ENCODE measurements around the gene CCDC182.
A peak's percentile ranks its signal among the peaks of the same experiment; 100 is the strongest.

The CCDC182 gene

GRCh38 chr17:57756951-57757350 is 11.9 kb upstream of the CCDC182 start:
- DNase-seq (ENCODE audit: low spot score) = no peak

GRCh38 chr17:57755480-57756070 is 10.5 kb upstream of the CCDC182 start:
- DNase-seq (ENCODE audit: low spot score) = no peak

GRCh38 chr17:57752031-57752905 is 7.2 kb upstream of the CCDC182 start:
- DNase-seq (ENCODE audit: low spot score) = no peak

- no peak for DNase-seq (ENCODE audit: low spot score)
These were observed 6.4 kb upstream of the CCDC182 start for GRCh38 chr17:57751348-57751971.

GRCh38 chr17:57750895-57751294 is 5.8 kb upstream of the CCDC182 start:
- no peak for DNase-seq (ENCODE audit: low spot score)

- peak; percentile 11 for DNase-seq (ENCODE audit: low spot score)
These were observed 5.2 kb upstream of the CCDC182 start for GRCh38 chr17:57750109-57750871.

GRCh38 chr17:57749701-57750100 is 4.6 kb upstream of the CCDC182 start:
- no peak for DNase-seq (ENCODE audit: low spot score)

GRCh38 chr17:57747221-57748017 is 2.3 kb upstream of the CCDC182 start:
- DNase-seq (ENCODE audit: low spot score) = peak; percentile 85

GRCh38 chr17:57746221-57746620 is 1.1 kb upstream of the CCDC182 start:
- DNase-seq (ENCODE audit: low spot score) = no peak

GRCh38 chr17:57744195-57745170 is 616 bp downstream of the CCDC182 start:
- DNase-seq (ENCODE audit: low spot score) = no peak

- no peak for DNase-seq (ENCODE audit: low spot score)
These were observed 4.9 kb downstream of the CCDC182 start for GRCh38 chr17:57740235-57740528.

GRCh38 chr17:57739402-57740234 is 5.5 kb downstream of the CCDC182 start:
- DNase-seq (ENCODE audit: low spot score) = peak; percentile 46

- DNase-seq (ENCODE audit: low spot score) = no peak
These were observed 7.6 kb downstream of the CCDC182 start for GRCh38 chr17:57737450-57737849.

GRCh38 chr17:57735707-57736106 is 9.4 kb downstream of the CCDC182 start:
- no peak for DNase-seq (ENCODE audit: low spot score)

- no peak for DNase-seq (ENCODE audit: low spot score)
These were observed 9.9 kb downstream of the CCDC182 start for GRCh38 chr17:57735230-57735629.

- DNase-seq (ENCODE audit: low spot score) = no peak
These were observed 12.0 kb downstream of the CCDC182 start for GRCh38 chr17:57733085-57733484.

GRCh38 chr17:57732062-57732461 is 13.0 kb downstream of the CCDC182 start:
- peak; percentile 81 for DNase-seq (ENCODE audit: low spot score)

- DNase-seq (ENCODE audit: low spot score) = no peak
These were observed 14.9 kb downstream of the CCDC182 start for GRCh38 chr17:57730026-57730701.

GRCh38 chr17:57727630-57728175 is 17.4 kb downstream of the CCDC182 start:
- DNase-seq (ENCODE audit: low spot score) = no peak

All from cerebellar cortex (tissue), 1 donor.